ENCODE results near the gene BCL2L11.

- TF ChIP-seq CTCF (IDR thresholded peaks at IDR 0.05) (no peak), POLR2A (IDR thresholded peaks at IDR 0.05) (no peak), EP300 (IDR thresholded peaks at IDR 0.05) (no peak)
Measured at GRCh38 chr2:111108745-111109271, 11.9 kb upstream of the BCL2L11 start.

Data from ovary (tissue), 3 donors.